Esophagus squamous epithelium (tissue), 4 donors: Measurements from ENCODE around the gene TUBA8.

ENCODE experiments used
- CTCF ChIP-seq, 6 experiments: fragments of 450-650 bp in 4 of 6; fragments of 200-600 bp in 2 of 6; sonication (generic) in 2 of 6; IDR thresholded peaks; one replicate each; pipeline ENCODE4 v1.5.1; 2016 to 2019; ENCODE audit warnings: antibody characterized with exemption in 6 of 6, mild to moderate bottlenecking in 4 of 6, moderate library complexity in 4 of 6
- POLR2A ChIP-seq, 4 donors: fragments of 450-650 bp; IDR thresholded peaks; one replicate each; pipeline ENCODE4 v1.6.1; 2017; ENCODE audit warnings: antibody characterized with exemption in 4 of 4, mild to moderate bottlenecking in 4 of 4, moderate library complexity in 3 of 4

GRCh38 chr22:18130018-18130417, 19.4 kb downstream of the TUBA8 start:
- TF ChIP-seq CTCF (IDR thresholded peaks at IDR 0.05) = no peak
- no peak for TF ChIP-seq POLR2A (IDR thresholded peaks at IDR 0.05)
